Esophagus (tissue), 2 donors: ENCODE measurements around the gene ST7. TPM values are rescaled to one million over a fixed set of nuclear protein-coding genes. Genes with fewer than 3 reads are reported as not detected.

ENCODE experiments used
- H3K27ac ChIP-seq, 2 donors: one replicate each; pipeline ENCODE4 v1.5.1; 2013; ENCODE audit warnings: low read depth in 2 of 2, mild to moderate bottlenecking in 2 of 2, inconsistent platforms in 1 of 2, low read length in 1 of 2, moderate library complexity in 1 of 2
- H3K27me3 ChIP-seq, 2 donors: one replicate each; pipeline ENCODE4 v1.6.1; 2013; ENCODE audit warnings: low read length in 2 of 2, control low read depth in 1 of 2, mild to moderate bottlenecking in 1 of 2; ENCODE audit not compliant: insufficient read depth in 2 of 2, control insufficient read depth in 1 of 2
- H3K36me3 ChIP-seq, 2 donors: one replicate each; pipeline ENCODE4 v1.6.1; 2013; ENCODE audit warnings: low read length in 1 of 2; ENCODE audit not compliant: control insufficient read depth in 2 of 2, insufficient read depth in 2 of 2
- H3K4me1 ChIP-seq, 2 donors: one replicate each; pipeline ENCODE4 v1.6.1; 2013; ENCODE audit warnings: low read length in 1 of 2; ENCODE audit not compliant: control insufficient read depth in 2 of 2, insufficient read depth in 2 of 2
- H3K4me3 ChIP-seq, 2 donors: one replicate each; pipeline ENCODE4 v1.5.1; 2013; ENCODE audit warnings: low read length in 2 of 2, mild to moderate bottlenecking in 2 of 2, low read depth in 1 of 2, moderate library complexity in 1 of 2
- H3K9me3 ChIP-seq, 2 donors: one replicate each; pipeline ENCODE4 v1.6.1; 2013; ENCODE audit warnings: mild to moderate bottlenecking in 2 of 2, low read depth in 1 of 2, low read length in 1 of 2, moderate library complexity in 1 of 2; ENCODE audit not compliant: control insufficient read depth in 2 of 2, insufficient read depth in 1 of 2
- WGBS, 2 donors: extraction: QIAGEN DNeasy Blood & Tissue Kit; methylation state at CpG; one replicate each; pipeline ENCODE4 v1.1.7; 2013; 5-methylcytosine and 5-hydroxymethylcytosine counted together
- polyA plus RNA-seq, 2 donors: library from polyadenylated mRNA; stranded (reverse); fragments of 200-250 nt; gene quantifications; one replicate each; pipeline ENCODE4 v1.2.3, GENCODE V29; 2013
- donor health status: healthy with polysubstance abuse.
- donor health status: Bipolar disorder and iron deficiency.

Gene ST7
- polyA plus RNA-seq, 2 donors, result 4.3 to 7.4 TPM

DNA sequence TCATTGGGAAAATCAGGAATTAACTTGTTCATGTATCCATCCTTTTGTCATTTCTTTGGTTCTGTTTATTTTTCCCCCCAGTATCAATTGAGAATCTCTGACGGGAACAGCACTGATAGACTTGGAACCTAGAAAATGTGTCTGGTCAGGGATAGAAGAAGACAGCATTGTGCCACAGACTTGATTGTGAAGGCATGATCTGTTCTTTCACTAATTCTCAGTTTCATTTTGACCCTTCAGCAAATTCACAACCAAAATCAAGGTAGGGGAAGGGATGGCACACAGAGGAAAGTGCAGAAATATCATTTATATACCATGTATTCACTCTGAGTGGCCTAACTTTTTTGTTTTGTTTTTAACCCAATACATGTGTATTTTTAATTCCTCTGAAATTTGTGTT is 262.7 kb downstream of the ST7 start:
- H3K4me3 ChIP-seq, result no peak overlapping the region
- peaks cover 0 to 6% of the 10 kb centered on the region in 2 donors for H3K36me3 ChIP-seq
- no peak overlapping the region for H3K27ac ChIP-seq
- H3K27me3 ChIP-seq, result no peaks in the 10 kb centered on the region
- no peaks in the 10 kb centered on the region for H3K9me3 ChIP-seq
- 92 to 95% methylated on average over 1 of the region's 1 CpG for WGBS, 2 donors
- no peaks in the 10 kb centered on the region for H3K4me1 ChIP-seq

GRCh38 chr7:117216436-117217069 is 263.3 kb downstream of the ST7 start:
- H3K9me3 ChIP-seq, result no peaks in the 10 kb centered on the region
- H3K27me3 ChIP-seq, result no peaks in the 10 kb centered on the region
- H3K4me3 ChIP-seq, result no peak overlapping the region
- WGBS, 2 donors, result 85 to 86% methylated on average over 5 of the region's 5 CpGs
- H3K36me3 ChIP-seq, result peaks cover 0 to 6% of the 10 kb centered on the region in 2 donors
- H3K27ac ChIP-seq, result no peak overlapping the region
- H3K4me1 ChIP-seq, result no peaks in the 10 kb centered on the region

DNA sequence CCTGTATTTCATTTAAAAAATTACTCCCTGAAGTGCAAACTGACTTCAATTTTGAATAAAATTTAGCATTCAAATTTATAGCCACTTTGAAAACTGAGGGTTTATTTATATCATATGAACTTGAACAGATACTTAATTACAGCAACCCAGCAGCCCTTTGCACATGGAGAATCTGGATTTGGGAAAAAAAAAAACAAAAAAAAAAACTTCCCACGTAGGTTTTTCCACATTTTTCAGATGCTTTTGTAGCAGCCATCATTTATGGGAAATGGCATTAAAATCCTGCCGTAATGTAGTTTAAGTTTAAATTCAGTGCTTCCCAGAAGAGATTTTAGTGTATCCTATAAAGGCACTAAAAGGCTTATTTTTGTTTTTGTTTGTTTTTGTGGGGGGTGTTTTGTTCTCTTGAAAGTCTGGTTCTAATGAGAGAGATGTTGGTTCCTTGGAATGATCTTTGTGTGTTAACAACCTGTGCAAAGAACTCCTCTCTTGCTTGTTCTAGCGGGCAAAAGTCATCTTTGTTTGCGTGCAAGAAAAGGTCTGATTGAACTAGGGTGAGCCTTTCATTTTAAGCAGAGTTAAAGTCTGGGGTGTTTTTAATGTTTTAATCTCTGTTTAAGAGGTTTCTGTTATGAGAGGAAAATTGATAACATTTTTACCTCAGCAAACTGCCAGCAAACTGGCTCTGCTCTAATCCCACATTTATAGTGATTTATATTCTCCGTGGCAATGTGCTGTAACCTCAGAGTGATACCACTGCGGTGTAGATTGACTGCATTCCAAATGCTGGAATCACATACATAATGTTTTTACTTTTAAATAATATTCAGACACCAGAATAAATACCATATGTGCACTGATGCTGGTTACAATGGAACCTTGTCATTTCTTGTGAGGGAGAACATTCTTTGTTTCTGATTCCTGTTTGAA is 264.1 kb downstream of the ST7 start:
- no peak overlapping the region for H3K27ac ChIP-seq
- no peak overlapping the region for H3K4me3 ChIP-seq
- no peaks in the 10 kb centered on the region for H3K4me1 ChIP-seq
- H3K9me3 ChIP-seq, result no peaks in the 10 kb centered on the region
- H3K27me3 ChIP-seq, result no peaks in the 10 kb centered on the region
- peaks cover 0 to 6% of the 10 kb centered on the region in 2 donors for H3K36me3 ChIP-seq
- WGBS, 2 donors, result 72 to 76% methylated on average over 6 of the region's 6 CpGs

DNA sequence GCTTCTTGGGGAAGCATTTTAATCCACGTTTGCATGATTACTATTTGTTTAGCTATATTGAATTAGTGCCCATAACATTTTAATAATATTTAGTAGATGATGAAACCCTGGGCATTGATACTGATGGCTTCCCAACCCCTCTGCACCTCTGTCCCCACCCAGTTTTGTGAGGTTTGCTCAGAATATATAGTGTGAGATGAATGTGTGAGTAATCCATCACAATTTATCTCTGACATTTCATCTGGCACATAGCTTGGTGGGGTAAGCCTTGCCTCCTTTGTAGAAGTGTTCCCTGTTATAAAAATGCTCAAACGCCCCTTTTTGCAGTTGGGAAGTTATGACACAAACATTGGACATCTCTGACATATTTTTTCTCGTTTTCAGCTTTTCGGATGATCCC is 265.4 kb downstream of the ST7 start:
- Histone ChIP-seq H3K4me1 (no peaks in the 10 kb centered on the region), H3K4me3 (no peak overlapping the region), H3K9me3 (no peaks in the 10 kb centered on the region), H3K27me3 (no peaks in the 10 kb centered on the region), H3K27ac (no peak overlapping the region), H3K36me3 (peaks cover 0 to 13% of the 10 kb centered on the region in 2 donors)
- whole genome bisulfite sequencing, 2 donors, result 66 to 70% methylated on average over 4 of the region's 4 CpGs

DNA sequence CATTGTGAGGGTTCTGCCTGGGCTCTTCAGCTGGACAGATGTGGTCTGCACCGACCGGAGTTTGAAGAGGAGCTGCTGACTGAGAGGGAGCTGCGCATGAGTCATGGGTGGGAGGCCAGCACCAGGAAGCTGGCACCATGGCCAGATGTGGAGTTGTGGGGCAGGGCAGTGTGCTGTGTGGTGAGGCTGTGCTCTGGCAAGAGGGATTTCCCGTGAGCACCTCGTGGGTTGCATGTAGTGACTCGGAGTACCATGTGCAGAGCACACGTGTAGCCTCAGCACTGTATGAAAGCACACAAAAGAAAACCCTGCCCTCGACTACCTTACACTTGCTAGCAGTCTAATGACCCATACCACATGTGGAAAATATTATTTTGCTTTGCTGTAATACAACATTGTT is 266.2 kb downstream of the ST7 start:
- no peaks in the 10 kb centered on the region for H3K27me3 ChIP-seq
- H3K4me3 ChIP-seq, result no peak overlapping the region
- H3K9me3 ChIP-seq, result no peaks in the 10 kb centered on the region
- no peak overlapping the region for H3K27ac ChIP-seq
- no peaks in the 10 kb centered on the region for H3K4me1 ChIP-seq
- peaks cover 0 to 13% of the 10 kb centered on the region in 2 donors for H3K36me3 ChIP-seq
- 85 to 88% methylated on average over 8 of the region's 8 CpGs for WGBS, 2 donors

- Histone ChIP-seq H3K27ac (no peak overlapping the region), H3K36me3 (peaks cover 0 to 13% of the 10 kb centered on the region in 2 donors), H3K4me3 (no peak overlapping the region), H3K27me3 (no peaks in the 10 kb centered on the region), H3K4me1 (no peaks in the 10 kb centered on the region), H3K9me3 (no peaks in the 10 kb centered on the region)
- 78 to 81% methylated on average over 5 of the region's 5 CpGs for WGBS, 2 donors
These were observed 267.5 kb downstream of the ST7 start for GRCh38 chr7:117220836-117221235.

DNA sequence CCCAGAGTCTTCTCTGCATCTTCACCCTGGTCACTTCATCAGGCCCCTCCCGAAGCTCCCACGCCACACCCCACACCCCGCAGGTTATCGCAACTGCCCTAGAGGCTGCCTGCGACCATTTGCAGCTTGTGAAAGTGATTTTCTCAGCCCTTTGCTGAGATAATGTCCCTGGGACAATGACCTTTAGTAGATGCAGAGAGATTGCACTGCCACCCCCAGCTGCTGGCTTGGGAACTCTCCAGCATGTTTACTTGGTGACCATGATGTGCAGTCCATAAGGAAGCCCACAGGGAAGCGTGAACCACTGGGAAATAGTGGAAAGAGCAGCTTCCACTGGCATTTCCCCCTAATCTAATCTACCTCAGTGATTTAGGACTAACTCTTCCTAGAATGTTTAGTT is 272.2 kb downstream of the ST7 start:
- Histone ChIP-seq H3K27ac (no peak overlapping the region), H3K4me3 (no peak overlapping the region), H3K36me3 (peaks cover 0 to 10% of the 10 kb centered on the region in 2 donors), H3K4me1 (no peaks in the 10 kb centered on the region), H3K27me3 (no peaks in the 10 kb centered on the region), H3K9me3 (no peaks in the 10 kb centered on the region)
- 88 to 90% methylated on average over 6 of the region's 6 CpGs for WGBS, 2 donors

DNA sequence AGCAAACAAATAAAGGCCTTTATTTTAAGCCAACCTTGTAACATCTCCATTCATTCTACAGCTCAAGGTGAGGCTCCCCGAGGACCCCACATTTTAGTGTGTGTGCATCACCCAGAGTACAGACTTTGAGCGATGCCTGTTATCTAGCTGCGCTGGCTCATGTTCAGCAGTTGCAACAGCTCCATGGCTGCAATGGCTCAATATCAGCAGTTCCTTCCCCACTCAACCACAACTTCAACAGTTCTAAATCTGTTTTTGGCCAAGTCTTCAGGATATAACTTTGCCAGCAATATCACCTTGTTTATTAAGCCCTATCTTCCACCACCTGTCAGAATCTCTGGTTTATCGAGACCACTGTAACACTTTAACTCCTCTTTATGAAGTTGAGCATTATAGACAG is 273.8 kb downstream of the ST7 start:
- Histone ChIP-seq H3K36me3 (peaks cover 0 to 7% of the 10 kb centered on the region in 2 donors), H3K9me3 (no peaks in the 10 kb centered on the region), H3K27me3 (no peaks in the 10 kb centered on the region), H3K4me1 (no peaks in the 10 kb centered on the region), H3K27ac (no peak overlapping the region), H3K4me3 (no peak overlapping the region)
- 81 to 86% methylated on average over 4 of the region's 4 CpGs for WGBS, 2 donors

- no peak overlapping the region for H3K27ac ChIP-seq
- H3K36me3 ChIP-seq, result no peaks in the 10 kb centered on the region
- H3K27me3 ChIP-seq, result no peaks in the 10 kb centered on the region
- no peak overlapping the region for H3K4me3 ChIP-seq
- H3K9me3 ChIP-seq, result no peaks in the 10 kb centered on the region
- H3K4me1 ChIP-seq, result no peaks in the 10 kb centered on the region
- 90 to 91% methylated on average over 3 of the region's 3 CpGs for WGBS, 2 donors
These were observed 276.0 kb downstream of the ST7 start for GRCh38 chr7:117229350-117229749.
